ENCODE measurements around the gene TNFRSF25. TPM values are rescaled to one million over a fixed set of nuclear protein-coding genes. Genes with fewer than 3 reads are reported as not detected.

Gene TNFRSF25
- polyA plus RNA-seq, 1 donor from 2014 or later = 52.2 TPM

GRCh38 chr1:6474815-6475282, 8.9 kb upstream of the TNFRSF25 start:
- Histone ChIP-seq H3K36me3 (ENCODE audit: insufficient read depth, low read length) (no peaks in the 10 kb centered on the region), H3K9me3 (ENCODE audit: low read length) (no peaks in the 10 kb centered on the region), H3F3A (ENCODE audit: insufficient read depth, low read length, poor library complexity, severe bottlenecking) (no peaks in the 10 kb centered on the region), H3K4me3 (ENCODE audit: low read length) (no peak overlapping the region), H3K27me3 (ENCODE audit: insufficient read depth, low read depth, low read length) (no peaks in the 10 kb centered on the region), H3K79me2 (replicated peaks; ENCODE audit: insufficient read depth, low read length) (no peaks in the 10 kb centered on the region), H3K9ac (ENCODE audit: low read length) (no peak overlapping the region), H4K20me1 (ENCODE audit: insufficient read depth) (no peaks in the 10 kb centered on the region), H3K4me2 (ENCODE audit: low read length) (no peak overlapping the region), H2AFZ (ENCODE audit: low read depth, low read length) (no peak overlapping the region), H3K27ac (ENCODE audit: low read length) (no peak overlapping the region), H3K9me2 (ENCODE audit: insufficient read depth, low read length) (no peaks in the 10 kb centered on the region)
- no peak for TF ChIP-seq POLR2AphosphoS5 (IDR thresholded peaks at IDR 0.05)
- no peak for TF ChIP-seq REST (IDR thresholded peaks at IDR 0.05; ENCODE audit: borderline replicate concordance)
- TF ChIP-seq CTCF (IDR thresholded peaks at IDR 0.05; ENCODE audit: poor library complexity, severe bottlenecking) = no peak
- no peak for TF ChIP-seq RAD21 (conservative IDR thresholded peaks at IDR 0.05)
- no peak for TF ChIP-seq EZH2 (IDR thresholded peaks at IDR 0.05; ENCODE audit: borderline replicate concordance, insufficient read depth, low read length, poor library complexity, severe bottlenecking)
- no peak for TF ChIP-seq TAF1 (IDR thresholded peaks at IDR 0.05; ENCODE audit: low read depth)
- TF ChIP-seq MXI1 (conservative IDR thresholded peaks at IDR 0.05; ENCODE audit: poor library complexity, severe bottlenecking) = no peak
- TF ChIP-seq EP300 (conservative IDR thresholded peaks at IDR 0.05; ENCODE audit: poor library complexity, severe bottlenecking) = no peak
- TF ChIP-seq SMC3 (conservative IDR thresholded peaks at IDR 0.05; ENCODE audit: poor library complexity) = no peak

- Histone ChIP-seq H3K4me2 (ENCODE audit: low read length) (no peak overlapping the region), H3K27ac (ENCODE audit: low read length) (no peak overlapping the region)
These were observed 8.2 kb upstream of the TNFRSF25 start for GRCh38 chr1:6473974-6474814.

More at GRCh38 chr1:6473974-6474814, 8.2 kb upstream of the TNFRSF25 start:
- no peak overlapping the region for H3K9ac ChIP-seq (ENCODE audit: low read length)
- H2AFZ ChIP-seq (ENCODE audit: low read depth, low read length) = no peak overlapping the region
- H3K9me2 ChIP-seq (ENCODE audit: insufficient read depth, low read length) = no peaks in the 10 kb centered on the region
- no peak for TF ChIP-seq RAD21 (conservative IDR thresholded peaks at IDR 0.05)
- TF ChIP-seq CTCF (IDR thresholded peaks at IDR 0.05; ENCODE audit: poor library complexity, severe bottlenecking) = no peak
- TF ChIP-seq TAF1 (IDR thresholded peaks at IDR 0.05; ENCODE audit: low read depth) = no peak
- no peak for TF ChIP-seq EZH2 (IDR thresholded peaks at IDR 0.05; ENCODE audit: borderline replicate concordance, insufficient read depth, low read length, poor library complexity, severe bottlenecking)
- TF ChIP-seq MXI1 (conservative IDR thresholded peaks at IDR 0.05; ENCODE audit: poor library complexity, severe bottlenecking) = no peak
- TF ChIP-seq SMC3 (conservative IDR thresholded peaks at IDR 0.05; ENCODE audit: poor library complexity) = no peak
- no peak for TF ChIP-seq POLR2AphosphoS5 (IDR thresholded peaks at IDR 0.05)
- no peak for TF ChIP-seq REST (IDR thresholded peaks at IDR 0.05; ENCODE audit: borderline replicate concordance)
- TF ChIP-seq EP300 (conservative IDR thresholded peaks at IDR 0.05; ENCODE audit: poor library complexity, severe bottlenecking) = no peak
- H3K79me2 ChIP-seq (replicated peaks; ENCODE audit: insufficient read depth, low read length) = no peaks in the 10 kb centered on the region
- no peaks in the 10 kb centered on the region for H3K9me3 ChIP-seq (ENCODE audit: low read length)
- no peaks in the 10 kb centered on the region for H3K36me3 ChIP-seq (ENCODE audit: insufficient read depth, low read length)
- no peaks in the 10 kb centered on the region for H3F3A ChIP-seq (ENCODE audit: insufficient read depth, low read length, poor library complexity, severe bottlenecking)
- H3K4me3 ChIP-seq (ENCODE audit: low read length) = no peak overlapping the region
- H3K27me3 ChIP-seq (ENCODE audit: insufficient read depth, low read depth, low read length) = no peaks in the 10 kb centered on the region
- no peaks in the 10 kb centered on the region for H4K20me1 ChIP-seq (ENCODE audit: insufficient read depth)
